ENCODE measurements around the gene DOCK1. TPM values are rescaled to one million over a fixed set of nuclear protein-coding genes. Genes with fewer than 3 reads are reported as not detected.

Gene DOCK1
- total RNA-seq, 6 experiments from 2014 or later: 50.6 to 59.9 (median 54.7) TPM

DNA sequence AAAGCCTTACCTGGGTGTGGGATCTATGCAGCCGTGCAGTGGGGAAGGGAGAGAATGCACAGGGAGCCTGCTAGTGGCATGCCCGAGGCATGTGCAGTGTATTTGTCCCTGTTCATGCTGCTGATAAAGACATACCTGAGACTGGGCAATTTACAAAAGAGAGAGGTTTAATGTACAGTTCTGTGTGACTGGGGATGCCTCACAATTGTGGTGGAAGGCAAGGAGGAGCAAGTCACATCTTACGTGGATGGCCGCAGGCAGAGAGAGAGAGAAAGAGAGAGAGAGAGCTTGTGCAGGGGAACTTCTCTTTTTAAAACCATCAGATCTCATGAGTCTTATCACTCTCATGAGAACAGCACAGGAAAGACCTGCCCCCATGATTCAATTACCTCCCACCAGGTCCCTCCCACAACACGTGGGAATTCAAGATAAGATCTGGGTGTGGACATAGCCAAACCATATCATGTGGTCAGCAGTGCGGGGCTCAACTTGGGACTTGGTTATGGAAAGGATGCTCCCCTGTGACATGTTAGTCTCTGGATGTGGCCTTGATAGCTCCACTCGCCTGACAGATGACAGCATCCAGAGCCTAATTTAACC lies 128.9 kb downstream of the DOCK1 start:
- Mint-ChIP-seq H3K9me3 (no peaks in the 10 kb centered on the region), H3K4me1 (ENCODE audit: low read depth) (peaks cover 13% of the 10 kb centered on the region), H3K27ac (peak overlapping the region; percentile 47), H3K4me3 (no peak overlapping the region), H3K27me3 (ENCODE audit: insufficient read depth) (no peaks in the 10 kb centered on the region; the same call in 1 of the 2 replicates), H3K36me3 (ENCODE audit: low read depth) (peaks cover 47% of the 10 kb centered on the region)
- no peak for DNase-seq
- TF ChIP-seq, protein P1, sequence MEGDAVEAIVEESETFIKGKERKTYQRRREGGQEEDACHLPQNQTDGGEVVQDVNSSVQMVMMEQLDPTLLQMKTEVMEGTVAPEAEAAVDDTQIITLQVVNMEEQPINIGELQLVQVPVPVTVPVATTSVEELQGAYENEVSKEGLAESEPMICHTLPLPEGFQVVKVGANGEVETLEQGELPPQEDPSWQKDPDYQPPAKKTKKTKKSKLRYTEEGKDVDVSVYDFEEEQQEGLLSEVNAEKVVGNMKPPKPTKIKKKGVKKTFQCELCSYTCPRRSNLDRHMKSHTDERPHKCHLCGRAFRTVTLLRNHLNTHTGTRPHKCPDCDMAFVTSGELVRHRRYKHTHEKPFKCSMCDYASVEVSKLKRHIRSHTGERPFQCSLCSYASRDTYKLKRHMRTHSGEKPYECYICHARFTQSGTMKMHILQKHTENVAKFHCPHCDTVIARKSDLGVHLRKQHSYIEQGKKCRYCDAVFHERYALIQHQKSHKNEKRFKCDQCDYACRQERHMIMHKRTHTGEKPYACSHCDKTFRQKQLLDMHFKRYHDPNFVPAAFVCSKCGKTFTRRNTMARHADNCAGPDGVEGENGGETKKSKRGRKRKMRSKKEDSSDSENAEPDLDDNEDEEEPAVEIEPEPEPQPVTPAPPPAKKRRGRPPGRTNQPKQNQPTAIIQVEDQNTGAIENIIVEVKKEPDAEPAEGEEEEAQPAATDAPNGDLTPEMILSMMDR (IDR thresholded peaks at IDR 0.05): no peak

DNA sequence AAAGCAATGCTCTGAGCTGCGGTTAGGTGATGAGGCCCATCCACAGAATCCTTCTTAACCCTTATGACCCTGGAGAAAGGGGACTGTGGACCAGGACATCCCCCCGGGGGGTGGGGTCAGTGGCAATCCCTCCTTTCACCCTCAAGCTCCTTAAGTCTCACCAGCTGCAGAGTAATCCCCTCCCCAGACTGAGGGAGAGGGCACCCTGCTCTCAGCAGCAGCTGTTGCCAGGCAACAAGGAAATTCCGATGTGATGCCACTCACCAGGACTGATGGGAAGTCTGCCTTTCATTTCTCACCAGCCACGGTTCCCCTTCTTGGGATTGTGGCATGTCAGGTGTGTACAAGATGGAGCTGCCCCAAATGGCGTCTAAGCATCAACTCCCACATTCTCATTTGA lies 129.6 kb downstream of the DOCK1 start:
- DNase-seq: no peak

DNA sequence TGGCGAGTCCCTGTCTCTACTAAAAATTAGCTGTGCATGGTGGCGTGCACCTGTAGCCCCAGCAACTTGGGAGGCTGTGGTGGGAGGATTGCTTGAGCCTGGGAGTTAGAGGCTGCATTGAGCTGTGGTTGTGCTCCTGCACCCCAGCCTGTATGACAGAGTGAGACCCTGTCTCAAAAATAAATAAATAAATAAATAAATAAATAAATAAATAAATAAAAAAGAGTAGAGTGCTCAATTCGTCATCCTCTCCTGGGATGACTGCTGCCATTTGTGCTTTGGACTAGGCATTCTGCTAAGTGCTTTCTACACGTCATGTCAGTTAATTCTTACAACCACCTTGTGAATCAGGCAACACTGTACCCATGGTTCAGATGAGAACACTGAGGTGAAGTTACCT lies 130.6 kb downstream of the DOCK1 start:
- Mint-ChIP-seq H3K36me3 (ENCODE audit: low read depth) (peaks cover 46% of the 10 kb centered on the region), H3K27me3 (ENCODE audit: insufficient read depth) (no peaks in the 10 kb centered on the region; the same call in none of the 2 replicates), H3K4me3 (no peak overlapping the region), H3K9me3 (no peaks in the 10 kb centered on the region), H3K4me1 (ENCODE audit: low read depth) (peaks cover 20% of the 10 kb centered on the region), H3K27ac (no peak overlapping the region)
- DNase-seq: no peak
- TF ChIP-seq, protein P1 (IDR thresholded peaks at IDR 0.05): no peak

More for the DNA sequence above, 129.6 kb downstream of the DOCK1 start:
- Mint-ChIP-seq H3K36me3 (ENCODE audit: low read depth) (peaks cover 52% of the 10 kb centered on the region), H3K4me3 (no peak overlapping the region), H3K4me1 (ENCODE audit: low read depth) (peaks cover 13% of the 10 kb centered on the region), H3K27me3 (ENCODE audit: insufficient read depth) (no peaks in the 10 kb centered on the region; the same call in 1 of the 2 replicates), H3K27ac (no peak overlapping the region), H3K9me3 (no peaks in the 10 kb centered on the region)
- TF ChIP-seq, protein P1 (IDR thresholded peaks at IDR 0.05): no peak

DNA sequence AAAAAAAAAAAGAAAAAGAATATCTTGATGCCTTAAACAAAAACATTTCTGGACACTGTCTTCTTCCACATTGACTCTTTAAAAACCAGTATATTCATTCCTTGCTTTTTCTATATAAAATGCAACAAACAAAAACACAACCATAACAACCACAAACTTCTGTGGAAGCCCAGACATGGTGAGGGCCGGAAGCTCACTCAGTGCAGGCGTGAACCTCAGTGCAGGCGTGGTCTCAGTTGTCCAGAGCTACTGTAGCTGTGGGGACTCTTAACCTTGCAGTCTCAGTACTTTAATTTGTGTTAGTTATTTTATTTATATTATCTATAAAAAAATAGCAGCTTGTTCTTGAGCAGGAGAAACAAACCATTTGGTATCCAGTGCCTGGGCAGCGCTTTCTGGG lies 131.8 kb downstream of the DOCK1 start:
- TF ChIP-seq, protein P1 (IDR thresholded peaks at IDR 0.05): no peak
- no peak overlapping the region for H3K4me3 Mint-ChIP-seq
- no peaks in the 10 kb centered on the region for H3K9me3 Mint-ChIP-seq
- no peaks in the 10 kb centered on the region; the same call in none of the 2 replicates for H3K27me3 Mint-ChIP-seq (ENCODE audit: insufficient read depth)
- no peak for DNase-seq
- H3K36me3 Mint-ChIP-seq (ENCODE audit: low read depth): peaks cover 49% of the 10 kb centered on the region
- no peak overlapping the region for H3K27ac Mint-ChIP-seq
- H3K4me1 Mint-ChIP-seq (ENCODE audit: low read depth): peaks cover 31% of the 10 kb centered on the region

DNA sequence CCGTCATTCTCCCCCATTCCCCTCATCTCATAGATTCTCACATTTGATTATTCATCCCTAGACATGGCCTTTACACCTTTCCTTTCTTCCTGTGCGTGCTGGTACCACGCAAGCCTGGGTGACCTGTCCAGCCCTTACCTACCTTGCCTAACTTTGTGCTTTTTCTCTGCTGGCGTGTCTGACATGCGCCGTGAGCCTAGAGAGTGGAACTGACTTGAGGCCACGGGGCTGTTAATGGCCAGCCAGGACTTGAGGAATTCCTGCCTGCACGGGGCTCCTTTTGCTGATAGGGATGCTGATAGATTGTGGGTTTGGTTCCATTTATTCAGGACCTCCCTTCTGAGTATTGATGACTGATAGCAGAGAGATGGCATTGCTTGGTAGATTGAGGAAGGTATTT lies 134.2 kb downstream of the DOCK1 start:
- Mint-ChIP-seq H3K27me3 (ENCODE audit: insufficient read depth) (no peaks in the 10 kb centered on the region; the same call in none of the 2 replicates), H3K9me3 (no peaks in the 10 kb centered on the region), H3K36me3 (ENCODE audit: low read depth) (peaks cover 58% of the 10 kb centered on the region), H3K4me3 (no peak overlapping the region), H3K27ac (no peak overlapping the region), H3K4me1 (ENCODE audit: low read depth) (peaks cover 27% of the 10 kb centered on the region)
- TF ChIP-seq, protein P1 (IDR thresholded peaks at IDR 0.05): no peak
- DNase-seq: no peak

All from HFFc6 (cell line).